NB4 (cell line): ENCODE results near the gene INPP1.

ENCODE experiments used
- CTCF ChIP-seq: IDR thresholded peaks from one replicate; pipeline ENCODE4 v1.5.1; 2012; ENCODE audit warnings: low read depth, low read length
- MAX ChIP-seq: IDR thresholded peaks from 2 replicates; pipeline ENCODE4 v1.6.1; 2011; ENCODE audit warnings: low read depth, low read length

DNA sequence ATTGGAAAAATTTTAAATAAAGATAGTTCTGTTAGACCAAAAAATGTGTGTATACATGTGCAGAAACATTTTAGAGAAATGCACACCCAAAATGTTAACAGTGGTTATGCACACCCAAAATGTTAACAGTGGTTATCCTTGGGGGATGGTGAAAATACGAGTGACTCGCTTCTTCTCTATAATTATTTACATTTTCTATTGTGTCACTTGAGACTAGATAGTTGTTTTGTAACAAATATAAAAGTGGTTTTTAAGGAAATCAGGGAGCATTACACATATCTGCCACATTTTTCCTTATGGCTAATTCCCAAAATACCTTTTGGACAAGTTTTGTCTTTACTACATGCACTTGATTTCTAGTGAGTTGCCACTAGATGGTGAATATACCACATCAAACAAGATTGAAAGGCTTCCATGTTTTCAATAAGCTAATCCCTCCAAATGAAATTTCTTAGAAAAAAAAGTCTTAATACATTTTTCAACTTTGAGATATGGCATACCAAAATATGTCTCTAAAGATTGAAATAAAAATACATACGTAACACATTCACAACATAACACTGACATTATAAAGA, 14.7 kb upstream of the INPP1 start:
- no peak for TF ChIP-seq CTCF
- TF ChIP-seq MAX: no peak
